ENCODE data around the gene COLEC11.
"Not testable (repeated sequence)": the region's sequence is repeated elsewhere in the genome, so short reads cannot be mapped to it uniquely, and the experiment has no call there.

COLEC11 gene

DNA sequence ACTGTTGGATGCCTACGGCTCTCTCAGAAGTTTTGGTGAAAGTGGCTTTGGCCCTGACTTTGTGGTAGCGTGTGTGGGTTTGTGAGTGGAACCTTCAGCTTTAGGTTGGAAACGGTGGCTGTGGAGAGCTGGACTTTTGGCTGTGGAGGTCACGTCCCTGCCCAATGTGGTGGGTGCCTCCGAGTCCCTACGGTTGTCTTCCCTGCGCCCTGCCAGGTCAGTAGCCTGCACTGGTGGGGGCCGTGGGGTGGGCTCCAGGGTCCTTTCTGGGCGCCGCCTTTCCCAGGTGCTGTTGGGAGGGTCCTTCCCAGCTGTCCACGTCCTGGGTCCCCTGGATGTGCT is 11.1 kb downstream of the COLEC11 start:
- H3K36me3 ChIP-seq (ENCODE audit: control insufficient read depth, insufficient read depth, low read length): no peaks in the 10 kb centered on the region
- TF ChIP-seq, protein P1, sequence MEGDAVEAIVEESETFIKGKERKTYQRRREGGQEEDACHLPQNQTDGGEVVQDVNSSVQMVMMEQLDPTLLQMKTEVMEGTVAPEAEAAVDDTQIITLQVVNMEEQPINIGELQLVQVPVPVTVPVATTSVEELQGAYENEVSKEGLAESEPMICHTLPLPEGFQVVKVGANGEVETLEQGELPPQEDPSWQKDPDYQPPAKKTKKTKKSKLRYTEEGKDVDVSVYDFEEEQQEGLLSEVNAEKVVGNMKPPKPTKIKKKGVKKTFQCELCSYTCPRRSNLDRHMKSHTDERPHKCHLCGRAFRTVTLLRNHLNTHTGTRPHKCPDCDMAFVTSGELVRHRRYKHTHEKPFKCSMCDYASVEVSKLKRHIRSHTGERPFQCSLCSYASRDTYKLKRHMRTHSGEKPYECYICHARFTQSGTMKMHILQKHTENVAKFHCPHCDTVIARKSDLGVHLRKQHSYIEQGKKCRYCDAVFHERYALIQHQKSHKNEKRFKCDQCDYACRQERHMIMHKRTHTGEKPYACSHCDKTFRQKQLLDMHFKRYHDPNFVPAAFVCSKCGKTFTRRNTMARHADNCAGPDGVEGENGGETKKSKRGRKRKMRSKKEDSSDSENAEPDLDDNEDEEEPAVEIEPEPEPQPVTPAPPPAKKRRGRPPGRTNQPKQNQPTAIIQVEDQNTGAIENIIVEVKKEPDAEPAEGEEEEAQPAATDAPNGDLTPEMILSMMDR (IDR thresholded peaks at IDR 0.05; ENCODE audit: insufficient read depth, low read length, poor library complexity, severe bottlenecking): no peak
- H3K27me3 ChIP-seq (replicated peaks; ENCODE audit: control insufficient read depth, insufficient read depth, low read length): no peaks in the 10 kb centered on the region
- no peak for DNase-seq (ENCODE audit: extremely low read depth, insufficient read length)
- no peak overlapping the region for H3K4me3 ChIP-seq (replicated peaks; ENCODE audit: low read depth, low read length)

DNA sequence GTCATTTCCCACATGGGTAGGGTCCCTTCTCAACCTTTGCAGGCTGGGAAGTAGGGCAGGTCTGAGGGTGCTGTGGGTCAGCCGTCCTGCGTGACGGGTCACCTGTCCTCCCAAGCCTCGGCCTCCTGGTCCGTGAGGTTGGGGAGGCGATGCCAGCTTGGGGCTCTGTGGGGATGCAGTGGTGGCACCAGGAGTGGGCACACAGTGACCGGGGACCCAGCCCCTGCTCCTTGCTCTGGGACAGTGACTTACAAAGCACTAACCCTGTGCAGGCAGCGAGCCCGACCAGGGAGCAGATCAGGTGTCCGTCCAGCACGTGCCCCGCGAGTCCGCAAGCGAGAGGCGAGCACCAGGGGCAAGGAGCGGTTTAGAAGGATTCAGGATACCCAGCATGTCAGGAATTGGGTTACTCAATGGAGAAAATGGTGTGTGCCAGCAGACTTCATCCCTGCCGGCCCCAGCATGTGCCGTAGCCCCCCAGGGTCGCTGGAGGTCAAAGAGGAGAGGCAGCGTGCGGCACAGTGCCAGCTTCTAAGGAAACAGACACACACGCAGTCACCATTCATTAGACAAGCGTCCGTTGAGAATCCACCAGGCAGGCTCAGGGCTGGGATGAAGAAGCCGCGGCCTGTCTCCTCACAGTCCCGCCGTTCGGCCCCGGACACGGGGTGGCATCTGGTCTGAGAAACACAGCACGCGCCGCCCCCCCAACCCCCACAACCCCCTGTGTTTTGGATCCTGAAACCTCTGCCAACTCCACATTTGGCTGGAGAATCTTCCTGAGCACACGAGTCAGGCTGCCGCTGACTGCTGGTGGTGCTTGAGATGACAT is 11.7 kb downstream of the COLEC11 start:
- no peak for DNase-seq (ENCODE audit: extremely low read depth, insufficient read length)
- Histone ChIP-seq H3K27me3 (replicated peaks; ENCODE audit: control insufficient read depth, insufficient read depth, low read length) (no peaks in the 10 kb centered on the region), H3K4me3 (replicated peaks; ENCODE audit: low read depth, low read length) (no peak overlapping the region)

DNA sequence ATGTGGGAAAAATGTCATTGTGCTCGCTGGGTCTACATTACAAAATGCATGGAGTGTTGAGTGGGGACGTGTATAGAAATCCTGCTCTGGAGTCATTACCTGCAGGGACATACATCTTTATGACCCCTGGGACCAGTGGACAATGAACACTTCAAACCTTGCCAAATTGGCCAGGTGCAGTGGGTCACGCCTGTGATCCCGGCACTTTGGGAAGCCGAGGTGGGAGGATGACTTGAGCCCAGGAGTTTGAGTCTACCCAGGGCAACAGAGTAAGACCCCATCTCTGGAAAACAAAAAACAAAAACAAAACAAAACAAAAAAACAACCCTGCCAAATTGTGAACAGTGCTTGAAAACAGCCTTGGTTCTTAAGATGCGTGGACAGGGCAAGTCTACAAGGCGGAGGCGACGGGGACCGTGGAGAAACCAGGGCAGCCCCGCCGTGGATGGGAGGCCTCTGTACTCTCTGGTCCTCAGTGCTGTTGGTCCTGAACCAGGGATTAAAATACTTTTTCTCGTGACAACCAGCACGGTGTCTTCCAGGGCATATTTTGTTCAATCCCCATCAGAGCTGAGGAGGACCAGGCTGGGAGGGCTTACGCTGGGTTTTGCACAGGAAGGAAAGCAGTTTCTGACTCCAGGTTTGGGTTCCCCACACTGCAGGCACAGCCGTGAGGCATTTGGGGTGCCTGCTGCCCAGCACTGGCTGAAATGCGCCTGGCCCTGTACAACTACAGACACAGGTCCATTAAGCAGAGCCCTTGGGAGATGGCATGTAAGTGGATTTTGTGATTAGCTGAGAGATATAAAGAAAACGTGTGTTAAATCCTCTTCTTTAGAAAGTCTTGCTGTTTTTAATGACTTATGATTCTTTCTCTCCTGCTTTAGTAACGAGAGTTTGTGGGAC is 13.7 kb downstream of the COLEC11 start:
- DNase-seq (ENCODE audit: extremely low read depth, insufficient read length): no peak
- no peak overlapping the region for H3K4me3 ChIP-seq (replicated peaks; ENCODE audit: low read depth, low read length)
- TF ChIP-seq, protein P1 (IDR thresholded peaks at IDR 0.05; ENCODE audit: insufficient read depth, low read length, poor library complexity, severe bottlenecking): no peak
- H3K36me3 ChIP-seq (ENCODE audit: control insufficient read depth, insufficient read depth, low read length): no peaks in the 10 kb centered on the region
- no peaks in the 10 kb centered on the region for H3K27me3 ChIP-seq (replicated peaks; ENCODE audit: control insufficient read depth, insufficient read depth, low read length)

More for the DNA sequence above, 11.7 kb downstream of the COLEC11 start:
- H3K36me3 ChIP-seq (ENCODE audit: control insufficient read depth, insufficient read depth, low read length): no peaks in the 10 kb centered on the region
- TF ChIP-seq, protein P1 (IDR thresholded peaks at IDR 0.05; ENCODE audit: insufficient read depth, low read length, poor library complexity, severe bottlenecking): no peak

DNA sequence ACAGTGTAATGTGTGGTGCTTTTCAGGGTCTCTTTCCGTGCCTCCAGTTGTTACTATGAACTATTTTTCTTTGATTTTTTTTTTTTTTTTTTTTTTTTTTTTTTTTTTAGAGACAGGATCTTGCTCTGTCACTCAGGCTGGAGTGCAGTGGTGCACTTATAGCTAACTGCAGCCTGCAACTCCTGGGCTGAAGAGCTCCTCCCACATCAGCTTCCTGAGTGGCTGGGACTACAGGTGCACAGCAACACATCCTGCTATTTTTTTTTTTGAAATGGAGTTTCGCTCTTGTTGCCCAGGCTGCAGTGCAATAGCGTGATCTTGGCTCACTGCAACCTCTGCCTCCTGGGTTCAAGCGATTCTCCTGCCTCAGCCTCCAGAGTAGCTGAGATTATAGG is 14.4 kb downstream of the COLEC11 start:
- not testable (repeated sequence) for H3K27me3 ChIP-seq (replicated peaks; ENCODE audit: control insufficient read depth, insufficient read depth, low read length); H3K36me3 ChIP-seq (ENCODE audit: control insufficient read depth, insufficient read depth, low read length); H3K4me3 ChIP-seq (replicated peaks; ENCODE audit: low read depth, low read length); DNase-seq (ENCODE audit: extremely low read depth, insufficient read length)

DNA sequence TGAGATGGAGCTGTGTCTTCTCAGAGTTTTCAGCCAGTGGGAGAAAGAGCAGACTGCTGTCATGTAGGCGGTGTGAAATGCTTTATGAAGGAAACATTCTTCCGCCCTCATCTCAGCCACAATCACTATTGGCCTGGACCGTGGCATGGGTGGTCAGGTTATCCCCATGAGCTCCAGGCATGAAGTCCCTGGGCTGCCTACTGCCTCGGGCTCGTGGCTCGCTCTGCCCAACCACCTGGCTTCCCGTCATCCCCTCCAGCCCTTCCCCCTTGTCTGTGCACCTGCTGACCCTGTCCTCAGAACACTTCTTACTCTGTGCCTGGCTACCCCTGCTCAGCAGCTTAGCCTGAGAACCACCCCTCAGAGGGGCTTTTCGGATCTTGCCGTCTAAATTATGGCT is 15.5 kb downstream of the COLEC11 start:
- H3K36me3 ChIP-seq (ENCODE audit: control insufficient read depth, insufficient read depth, low read length): no peaks in the 10 kb centered on the region
- DNase-seq (ENCODE audit: extremely low read depth, insufficient read length): no peak
- TF ChIP-seq, protein P1 (IDR thresholded peaks at IDR 0.05; ENCODE audit: insufficient read depth, low read length, poor library complexity, severe bottlenecking): no peak
- H3K27me3 ChIP-seq (replicated peaks; ENCODE audit: control insufficient read depth, insufficient read depth, low read length): no peaks in the 10 kb centered on the region
- H3K4me3 ChIP-seq (replicated peaks; ENCODE audit: low read depth, low read length): no peak overlapping the region

DNA sequence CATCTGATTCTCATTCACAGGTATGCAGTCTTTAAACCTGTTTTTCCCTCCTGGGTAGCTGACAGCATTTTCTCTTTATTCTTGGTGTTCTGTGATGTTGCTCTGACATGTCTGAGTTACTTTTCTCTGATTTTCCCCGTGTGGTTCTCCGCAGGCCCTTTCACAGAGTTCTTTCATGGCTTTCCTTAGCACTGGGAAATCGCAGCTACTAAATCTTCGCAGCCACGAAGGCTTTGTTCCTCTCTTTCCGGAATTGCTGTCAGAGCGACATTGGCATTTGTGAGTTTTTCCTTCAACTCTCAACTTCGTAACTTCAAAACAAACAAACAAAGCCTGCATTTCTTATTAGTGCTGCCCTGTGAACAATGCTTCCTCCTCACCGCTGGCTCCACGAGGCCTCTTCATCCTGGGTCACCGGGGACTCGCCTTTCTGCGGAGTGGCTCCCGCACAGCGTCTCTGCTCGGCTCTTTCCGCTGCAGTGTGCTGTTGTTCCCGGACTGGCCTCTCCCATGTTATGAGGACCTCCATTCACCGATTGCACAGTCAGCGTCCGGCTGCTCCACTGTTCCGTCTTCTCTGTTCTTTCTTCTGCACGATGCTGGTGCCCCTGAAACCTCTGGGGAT is 16.1 kb downstream of the COLEC11 start:
- Histone ChIP-seq H3K4me3 (replicated peaks; ENCODE audit: low read depth, low read length) (no peak overlapping the region), H3K36me3 (ENCODE audit: control insufficient read depth, insufficient read depth, low read length) (no peaks in the 10 kb centered on the region), H3K27me3 (replicated peaks; ENCODE audit: control insufficient read depth, insufficient read depth, low read length) (no peaks in the 10 kb centered on the region)
- DNase-seq (ENCODE audit: extremely low read depth, insufficient read length): no peak
- TF ChIP-seq, protein P1 (IDR thresholded peaks at IDR 0.05; ENCODE audit: insufficient read depth, low read length, poor library complexity, severe bottlenecking): no peak

All from GM06990 (cell line).